Pancreas (tissue), 10 donors: ENCODE results near the gene SCN8A. TPM values are rescaled to one million over a fixed set of nuclear protein-coding genes. Genes with fewer than 3 reads are reported as not detected.

Source experiments
- ATAC-seq, 4 donors: fragments of 200-7000 bp; cut with Tn5 transposase; one replicate each; pipeline versions ENCODE4 v1.8.0 to v1.9.1; 2020; ENCODE audit warnings: mild to moderate bottlenecking in 4 of 4, moderate library complexity in 4 of 4
- DNase-seq, 6 donors: peaks; one replicate each; pipeline ENCODE4 v3.0.0-alpha.2; 2020
- FAIRE-seq: peaks from 2 replicates; lab custom pipeline; 2012; peaks lifted over from hg19 to GRCh38; lab: Jason Lieb, UNC
- H3K27ac ChIP-seq, 4 donors: fragments of 200-600 bp; sonication (generic); 1 replicate in 3 of 4; 2 replicates in 1 of 4; pipeline versions ENCODE4 v1.5.0 to v1.8.0; 2020
- H3K27me3 ChIP-seq, 4 donors: fragments of 200-600 bp; one replicate each; pipeline ENCODE4 v1.8.0; 2021
- H3K36me3 ChIP-seq, 3 donors: fragments of 200-600 bp; sonication (generic) in 1 of 3; one replicate each; pipeline versions ENCODE4 v1.5.0 to v1.8.0; 2020 to 2021
- H3K4me1 ChIP-seq, 3 donors: fragments of 200-600 bp; one replicate each; pipeline ENCODE4 v1.8.0; 2021
- H3K4me3 ChIP-seq, 4 donors: fragments of 200-600 bp; sonication (generic) in 2 of 4; one replicate each; pipeline versions ENCODE4 v1.5.0 to v1.8.0; 2020 to 2021
- H3K9me3 ChIP-seq, 4 donors: fragments of 200-600 bp; one replicate each; pipeline ENCODE4 v1.8.0; 2021
- whole genome bisulfite sequencing, 2 donors: extraction: QIAGEN DNeasy Blood & Tissue Kit; methylation state at CpG; one replicate each; pipeline ENCODE4 v1.1.7; 2013; 5-methylcytosine and 5-hydroxymethylcytosine counted together
- intact Hi-C, 3 donors: fragments of 100-400 bp; cut with DNase I; formaldehyde crosslinking; loops; one replicate each; pipeline versions ENCODE4 v1.11.1 to v1.14.2; 2022
- polyA plus RNA-seq, 2 donors: library from polyadenylated mRNA; stranded (reverse); fragments of 200-250 nt; gene quantifications; one replicate each; pipeline ENCODE4 v1.2.3, GENCODE V29; 2013
- total RNA-seq, 6 donors: library from RNA; stranded (reverse); fragmentation: NEBNext Ultra II Directional in 4 of 6; extraction: Animal tissue kit (Norgen Biotek cat#: 25700) in 4 of 6; gene quantifications; one replicate each; pipeline versions ENCODE4 v1.2.1 to v1.2.4, GENCODE V29; 2021 to 2023
- TF ChIP-seq, protein P1 (sequence below), 4 donors: fragments of 200-600 bp; sonication (generic) in 3 of 4; IDR thresholded peaks; one replicate each; pipeline versions ENCODE4 v1.5.0 to v1.8.0; 2021; ENCODE audit warnings: antibody characterized with exemption in 4 of 4
- donor health status: healthy with polysubstance abuse.
- donor health status: DM: no; HTN: no; CAD: no; lungs with moderate emphysema.
- donor health status: DM: no; HTN: no; CAD: no.
- donor health status: control.
- donor health status: control.
- donor health status: Bipolar disorder and iron deficiency.
- donor health status: DM: yes; HTN: yes; CAD: no.
- donor health status: DM: no; HTN: no; CAD: no.
- donor health status: DM: no; HTN: no; CAD: no.
- donor health status: DM: yes; HTN: yes; CAD: no.

SCN8A gene
- total and polyA plus RNA-seq, 8 donors = 1.9 to 3.2 (median 2.3) TPM

DNA sequence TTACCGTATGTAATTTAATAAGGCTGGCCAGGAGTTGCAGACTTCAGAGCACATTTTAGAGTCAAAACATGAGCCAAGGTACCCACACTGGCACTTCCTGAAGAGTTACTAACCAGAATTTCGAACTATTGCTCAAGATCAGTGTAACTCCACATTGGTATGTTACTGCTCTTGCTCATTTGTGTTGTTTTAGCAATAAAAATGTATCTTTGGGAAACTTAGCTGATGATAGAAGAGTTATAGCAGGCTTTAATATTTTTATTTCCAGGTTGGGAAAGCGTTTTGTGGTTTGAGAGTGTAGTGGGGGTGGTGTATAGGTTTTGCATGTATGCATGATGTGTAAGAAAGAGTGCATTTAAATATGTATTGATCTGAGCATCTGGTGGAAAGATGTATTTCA is 96.6 kb downstream of the SCN8A start:
- TF ChIP-seq, protein P1, sequence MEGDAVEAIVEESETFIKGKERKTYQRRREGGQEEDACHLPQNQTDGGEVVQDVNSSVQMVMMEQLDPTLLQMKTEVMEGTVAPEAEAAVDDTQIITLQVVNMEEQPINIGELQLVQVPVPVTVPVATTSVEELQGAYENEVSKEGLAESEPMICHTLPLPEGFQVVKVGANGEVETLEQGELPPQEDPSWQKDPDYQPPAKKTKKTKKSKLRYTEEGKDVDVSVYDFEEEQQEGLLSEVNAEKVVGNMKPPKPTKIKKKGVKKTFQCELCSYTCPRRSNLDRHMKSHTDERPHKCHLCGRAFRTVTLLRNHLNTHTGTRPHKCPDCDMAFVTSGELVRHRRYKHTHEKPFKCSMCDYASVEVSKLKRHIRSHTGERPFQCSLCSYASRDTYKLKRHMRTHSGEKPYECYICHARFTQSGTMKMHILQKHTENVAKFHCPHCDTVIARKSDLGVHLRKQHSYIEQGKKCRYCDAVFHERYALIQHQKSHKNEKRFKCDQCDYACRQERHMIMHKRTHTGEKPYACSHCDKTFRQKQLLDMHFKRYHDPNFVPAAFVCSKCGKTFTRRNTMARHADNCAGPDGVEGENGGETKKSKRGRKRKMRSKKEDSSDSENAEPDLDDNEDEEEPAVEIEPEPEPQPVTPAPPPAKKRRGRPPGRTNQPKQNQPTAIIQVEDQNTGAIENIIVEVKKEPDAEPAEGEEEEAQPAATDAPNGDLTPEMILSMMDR (IDR thresholded peaks at IDR 0.05) = no peak
- FAIRE-seq = no peak
- no peak for DNase-seq
- peaks cover 10 to 27% (median 21%) of the 10 kb centered on the region in 3 donors for H3K4me1 ChIP-seq
- H3K36me3 ChIP-seq = no peaks in the 10 kb centered on the region
- intact Hi-C loops = no loop called here
- no peak overlapping the region for H3K27ac ChIP-seq
- ATAC-seq = no peak
- no peaks in the 10 kb centered on the region for H3K9me3 ChIP-seq
- no peaks in the 10 kb centered on the region for H3K27me3 ChIP-seq
- H3K4me3 ChIP-seq = no peak overlapping the region
- 86 to 90% methylated on average over 3 of the region's 3 CpGs for WGBS, 2 donors

- H3K4me3 ChIP-seq = no peak overlapping the region
- H3K9me3 ChIP-seq = no peaks in the 10 kb centered on the region
- DNase-seq (no peak), FAIRE-seq (no peak), ATAC-seq (peak; percentile 72 to 94 (median 74))
- TF ChIP-seq, protein P1 (IDR thresholded peaks at IDR 0.05) = no peak
- intact Hi-C loops = no loop called here
- H3K27ac ChIP-seq = no peak overlapping the region
- H3K27me3 ChIP-seq = no peaks in the 10 kb centered on the region
- WGBS, 2 donors = 52 to 60% methylated on average over 4 of the region's 4 CpGs
- H3K36me3 ChIP-seq = no peaks in the 10 kb centered on the region
- peaks cover 0 to 12% (median under 1%) of the 10 kb centered on the region in 3 donors for H3K4me1 ChIP-seq
Measured at GRCh38 chr12:51689983-51690382, 99.0 kb downstream of the SCN8A start.

DNA sequence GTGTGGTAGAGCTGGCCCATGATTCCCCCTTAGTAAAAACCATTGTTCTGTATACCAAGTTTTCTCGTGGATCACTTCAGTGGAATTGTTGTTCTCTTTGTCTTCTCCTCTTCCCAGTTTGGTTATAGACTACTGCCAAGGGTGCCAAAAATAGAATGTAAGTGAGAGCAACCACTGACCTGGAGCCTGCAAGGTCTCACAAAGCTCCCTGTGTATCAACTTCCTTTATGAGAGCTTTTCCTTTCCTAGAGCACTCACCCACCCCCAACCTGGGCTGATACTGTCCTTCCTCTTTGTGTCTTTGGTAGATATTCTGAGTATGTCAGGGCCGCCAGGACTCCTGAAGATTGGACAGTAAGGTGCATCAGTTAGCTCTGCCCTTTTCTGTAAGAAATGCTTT is 101.0 kb downstream of the SCN8A start:
- ATAC-seq (no peak), DNase-seq (no peak), FAIRE-seq (no peak)
- no peak overlapping the region for H3K27ac ChIP-seq
- intact Hi-C loops = no loop called here
- H3K4me3 ChIP-seq = no peak overlapping the region
- H3K9me3 ChIP-seq = no peaks in the 10 kb centered on the region
- H3K36me3 ChIP-seq = no peaks in the 10 kb centered on the region
- TF ChIP-seq, protein P1 (IDR thresholded peaks at IDR 0.05) = no peak
- H3K27me3 ChIP-seq = no peaks in the 10 kb centered on the region
- WGBS, 2 donors = 85 to 87% methylated on average over 2 of the region's 2 CpGs
- peaks cover 0 to 9% (median 0%) of the 10 kb centered on the region in 3 donors for H3K4me1 ChIP-seq

DNA sequence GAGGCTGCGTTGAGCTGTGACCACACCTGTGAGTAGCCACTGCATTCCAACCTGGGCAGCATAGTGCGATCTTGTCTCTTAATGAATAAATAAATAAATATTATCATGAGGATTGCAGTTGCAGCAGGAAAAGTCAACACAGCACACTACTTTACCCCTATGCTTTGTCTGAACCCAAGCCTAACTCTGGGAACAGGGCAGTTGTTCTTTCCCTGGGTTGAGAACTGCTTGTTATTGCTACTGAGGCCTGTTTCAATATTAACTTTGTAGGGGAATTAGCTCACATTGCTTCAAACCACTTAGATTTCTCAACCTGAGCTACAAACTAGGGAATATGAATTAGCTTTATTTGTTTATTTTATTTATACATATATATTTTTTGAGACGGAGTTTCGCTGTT is 102.5 kb downstream of the SCN8A start:
- ATAC-seq (peak in 1 of 4 donors; percentile 43), FAIRE-seq (no peak), DNase-seq (no peak)
- Histone ChIP-seq H3K36me3 (no peaks in the 10 kb centered on the region), H3K4me3 (no peak overlapping the region), H3K4me1 (peaks cover 0 to 9% (median 0%) of the 10 kb centered on the region in 3 donors), H3K9me3 (no peaks in the 10 kb centered on the region), H3K27ac (no peak overlapping the region), H3K27me3 (no peaks in the 10 kb centered on the region)
- TF ChIP-seq, protein P1 (IDR thresholded peaks at IDR 0.05) = no peak
- 61 to 71% methylated on average over 4 of the region's 4 CpGs for WGBS, 2 donors
- intact Hi-C loops = no loop called here

DNA sequence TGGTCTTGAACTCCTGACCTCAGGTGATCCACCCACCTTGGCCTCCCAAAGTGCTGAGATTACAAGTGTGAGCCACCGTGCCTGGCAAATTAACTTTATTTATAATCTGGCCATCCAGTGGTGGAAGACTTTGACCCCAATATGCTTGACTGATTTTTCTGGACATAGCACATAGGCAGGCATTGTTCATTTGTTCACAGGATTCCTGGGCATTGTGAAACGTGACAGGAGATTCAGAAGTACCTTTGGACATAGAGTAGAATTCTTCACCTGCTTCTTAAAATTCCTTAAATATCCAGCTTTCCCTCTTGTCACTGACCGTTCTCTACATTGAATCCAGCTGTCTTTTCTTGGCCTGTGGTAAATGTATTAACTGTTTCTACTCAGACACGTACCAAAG is 103.1 kb downstream of the SCN8A start:
- H3K9me3 ChIP-seq = no peaks in the 10 kb centered on the region
- peaks cover 0 to 9% (median 0%) of the 10 kb centered on the region in 3 donors for H3K4me1 ChIP-seq
- H3K36me3 ChIP-seq = no peaks in the 10 kb centered on the region
- TF ChIP-seq, protein P1 (IDR thresholded peaks at IDR 0.05) = no peak
- no peak for ATAC-seq
- DNase-seq = no peak
- H3K27me3 ChIP-seq = no peaks in the 10 kb centered on the region
- no peak overlapping the region for H3K27ac ChIP-seq
- 71 to 73% methylated on average over 4 of the region's 4 CpGs for WGBS, 2 donors
- intact Hi-C loops = no loop called here
- no peak for FAIRE-seq
- no peak overlapping the region for H3K4me3 ChIP-seq
